MM.1S (cell line): ENCODE data around the gene ZNF778.

Source experiments
- EZH2 ChIP-seq: fragments of 300-600 bp; sonication (generic); optimal IDR thresholded peaks from 2 replicates; pipeline ENCODE3; 2017; ENCODE audit warnings: low read depth, mild to moderate bottlenecking, antibody characterized with exemption, low read length, mixed read lengths
- EZH2phosphoT487 ChIP-seq: fragments of 300-600 bp; sonication (generic); IDR thresholded peaks from 2 replicates; pipeline ENCODE4 v1.6.1; 2018; ENCODE audit warnings: antibody characterized with exemption, low read length
- TF ChIP-seq, protein P1 (sequence below): fragments of 300-600 bp; sonication (generic); IDR thresholded peaks from 2 replicates; pipeline ENCODE4 v1.5.1; 2016; ENCODE audit warnings: antibody characterized with exemption, low read length, mixed read lengths

DNA sequence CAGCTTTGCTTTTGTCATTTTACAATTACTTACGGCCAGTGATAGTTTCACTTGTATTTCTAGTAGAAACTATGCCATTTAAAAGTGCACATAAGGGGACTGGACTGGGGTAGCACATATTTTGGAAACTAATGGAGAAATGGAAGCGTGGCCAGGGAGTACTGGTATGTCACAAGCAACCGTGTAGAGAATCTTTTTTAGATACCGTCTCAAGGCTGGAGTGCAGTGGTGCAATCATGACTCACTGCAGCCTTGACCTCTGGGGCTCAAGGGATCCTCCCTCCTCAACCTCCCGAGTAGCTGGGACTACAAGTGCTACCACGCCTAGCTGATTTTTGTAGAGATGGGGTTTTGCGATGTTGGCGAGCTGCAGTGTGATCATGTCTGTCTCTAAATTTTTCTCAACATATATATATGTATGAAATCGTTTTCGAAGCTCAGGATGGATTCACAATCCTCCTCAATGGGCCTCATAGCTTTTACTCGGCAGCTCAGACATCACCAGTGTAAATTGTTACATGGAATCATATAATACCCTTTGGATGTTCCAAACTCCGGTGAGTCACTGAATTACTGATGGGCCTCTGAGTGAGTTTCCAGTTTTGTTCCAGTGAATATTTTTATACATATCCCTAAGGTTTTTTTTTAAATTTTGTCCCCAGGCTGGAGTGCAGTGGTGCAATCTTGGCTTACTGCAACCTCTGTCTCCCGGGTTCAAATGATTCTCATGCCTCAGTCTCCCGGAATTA is 51.7 kb downstream of the ZNF778 start:
- TF ChIP-seq, protein P1, sequence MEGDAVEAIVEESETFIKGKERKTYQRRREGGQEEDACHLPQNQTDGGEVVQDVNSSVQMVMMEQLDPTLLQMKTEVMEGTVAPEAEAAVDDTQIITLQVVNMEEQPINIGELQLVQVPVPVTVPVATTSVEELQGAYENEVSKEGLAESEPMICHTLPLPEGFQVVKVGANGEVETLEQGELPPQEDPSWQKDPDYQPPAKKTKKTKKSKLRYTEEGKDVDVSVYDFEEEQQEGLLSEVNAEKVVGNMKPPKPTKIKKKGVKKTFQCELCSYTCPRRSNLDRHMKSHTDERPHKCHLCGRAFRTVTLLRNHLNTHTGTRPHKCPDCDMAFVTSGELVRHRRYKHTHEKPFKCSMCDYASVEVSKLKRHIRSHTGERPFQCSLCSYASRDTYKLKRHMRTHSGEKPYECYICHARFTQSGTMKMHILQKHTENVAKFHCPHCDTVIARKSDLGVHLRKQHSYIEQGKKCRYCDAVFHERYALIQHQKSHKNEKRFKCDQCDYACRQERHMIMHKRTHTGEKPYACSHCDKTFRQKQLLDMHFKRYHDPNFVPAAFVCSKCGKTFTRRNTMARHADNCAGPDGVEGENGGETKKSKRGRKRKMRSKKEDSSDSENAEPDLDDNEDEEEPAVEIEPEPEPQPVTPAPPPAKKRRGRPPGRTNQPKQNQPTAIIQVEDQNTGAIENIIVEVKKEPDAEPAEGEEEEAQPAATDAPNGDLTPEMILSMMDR = no peak
- TF ChIP-seq EZH2phosphoT487 (no peak), EZH2 (no peak)
